ENCODE data around the gene NRP1.

DNA sequence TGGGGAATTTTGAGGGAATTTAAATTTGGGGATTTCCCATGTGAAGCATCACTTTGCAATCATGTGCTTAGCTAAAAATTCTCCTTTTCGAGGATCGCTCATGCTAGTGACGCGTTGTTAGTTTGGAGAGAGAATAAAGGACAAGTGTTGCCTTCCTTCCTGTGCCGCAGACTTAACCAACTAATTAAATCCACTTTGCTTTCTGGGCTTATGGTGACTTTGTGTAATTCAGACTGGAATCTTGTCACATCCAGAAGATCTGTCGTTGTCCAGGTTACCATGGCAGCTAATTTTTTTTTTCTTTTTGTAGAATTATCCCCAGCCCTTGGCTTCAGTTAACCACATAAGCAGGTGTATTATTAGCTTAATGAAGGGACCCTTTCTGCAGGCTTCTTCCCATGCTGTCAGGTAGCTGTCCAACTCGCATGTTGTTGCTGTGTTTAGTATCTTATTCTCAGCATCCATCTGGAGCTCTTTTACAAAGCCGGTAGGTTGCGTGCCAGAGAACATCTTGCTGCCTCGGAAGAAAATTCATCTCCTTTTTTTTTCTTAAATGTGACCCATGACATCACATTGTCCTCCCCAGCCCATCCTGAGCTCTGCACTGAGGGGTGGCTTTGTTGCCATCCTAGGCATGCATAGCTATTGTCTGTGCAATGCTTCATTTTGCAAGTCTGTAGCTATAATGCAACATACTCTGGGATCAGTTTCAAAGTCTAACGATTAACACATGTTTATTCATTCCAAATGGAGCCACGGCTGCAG is 47.2 kb upstream of the NRP1 start:
- TF ChIP-seq POLR2AphosphoS5 (IDR thresholded peaks at IDR 0.05; ENCODE audit: insufficient read depth, low read depth, low read length) (no peak), POLR2A (IDR thresholded peaks at IDR 0.05; ENCODE audit: low read depth, low read length) (no peak), EZH2 (IDR thresholded peaks at IDR 0.05; ENCODE audit: borderline replicate concordance, low read depth, low read length, severe bottlenecking) (no peak), GATA2 (IDR thresholded peaks at IDR 0.05; ENCODE audit: insufficient read depth, insufficient read length, low read depth, low read length) (no peak), JUN (IDR thresholded peaks at IDR 0.05; ENCODE audit: borderline replicate concordance, insufficient read depth, insufficient read length, low read depth) (no peak), MYC (IDR thresholded peaks at IDR 0.05; ENCODE audit: low read depth, low read length) (no peak), MAX (IDR thresholded peaks at IDR 0.05; ENCODE audit: insufficient read depth, insufficient read length) (no peak), FOS (IDR thresholded peaks at IDR 0.05; ENCODE audit: borderline replicate concordance, insufficient read depth, low read length) (no peak)
- TF ChIP-seq, protein P1, sequence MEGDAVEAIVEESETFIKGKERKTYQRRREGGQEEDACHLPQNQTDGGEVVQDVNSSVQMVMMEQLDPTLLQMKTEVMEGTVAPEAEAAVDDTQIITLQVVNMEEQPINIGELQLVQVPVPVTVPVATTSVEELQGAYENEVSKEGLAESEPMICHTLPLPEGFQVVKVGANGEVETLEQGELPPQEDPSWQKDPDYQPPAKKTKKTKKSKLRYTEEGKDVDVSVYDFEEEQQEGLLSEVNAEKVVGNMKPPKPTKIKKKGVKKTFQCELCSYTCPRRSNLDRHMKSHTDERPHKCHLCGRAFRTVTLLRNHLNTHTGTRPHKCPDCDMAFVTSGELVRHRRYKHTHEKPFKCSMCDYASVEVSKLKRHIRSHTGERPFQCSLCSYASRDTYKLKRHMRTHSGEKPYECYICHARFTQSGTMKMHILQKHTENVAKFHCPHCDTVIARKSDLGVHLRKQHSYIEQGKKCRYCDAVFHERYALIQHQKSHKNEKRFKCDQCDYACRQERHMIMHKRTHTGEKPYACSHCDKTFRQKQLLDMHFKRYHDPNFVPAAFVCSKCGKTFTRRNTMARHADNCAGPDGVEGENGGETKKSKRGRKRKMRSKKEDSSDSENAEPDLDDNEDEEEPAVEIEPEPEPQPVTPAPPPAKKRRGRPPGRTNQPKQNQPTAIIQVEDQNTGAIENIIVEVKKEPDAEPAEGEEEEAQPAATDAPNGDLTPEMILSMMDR (IDR thresholded peaks at IDR 0.05; ENCODE audit: extremely low read depth in 1 of 2, insufficient read depth in 1 of 2, low read depth in 1 of 2, low read length in 2 of 2) = no peak

Data from endothelial cell of umbilical vein (primary cell).